Fibroblast of gingiva (primary cell): ENCODE data around the gene CAMSAP3.
"Not testable (repeated sequence)": the region's sequence is repeated elsewhere in the genome, so short reads cannot be mapped to it uniquely, and the experiment has no call there.

Experiments used
- DNase-seq: peaks from one replicate; pipeline ENCODE4 v3.0.0-alpha.2; 2011; ENCODE audit warnings: low read depth

Gene CAMSAP3

GRCh38 chr19:7575434-7576040 is 20.1 kb upstream of the CAMSAP3 start:
- no peak for DNase-seq

GRCh38 chr19:7577422-7577821 is 18.2 kb upstream of the CAMSAP3 start:
- not testable (repeated sequence) for DNase-seq

- DNase-seq: no peak
Measured at GRCh38 chr19:7578127-7578526, 17.5 kb upstream of the CAMSAP3 start.

GRCh38 chr19:7579182-7579581 is 16.5 kb upstream of the CAMSAP3 start:
- DNase-seq: no peak

GRCh38 chr19:7582446-7582845 is 13.2 kb upstream of the CAMSAP3 start:
- DNase-seq: no peak

GRCh38 chr19:7589822-7590221 is 5.8 kb upstream of the CAMSAP3 start:
- no peak for DNase-seq

- no peak for DNase-seq
Measured at GRCh38 chr19:7590256-7590655, 5.4 kb upstream of the CAMSAP3 start.

- no peak for DNase-seq
Measured at GRCh38 chr19:7596211-7596937, 711 bp downstream of the CAMSAP3 start.

GRCh38 chr19:7597689-7598088 is 2.0 kb downstream of the CAMSAP3 start:
- DNase-seq: no peak

- DNase-seq: no peak
Measured at GRCh38 chr19:7598180-7598579, 2.5 kb downstream of the CAMSAP3 start.

- no peak for DNase-seq
Measured at GRCh38 chr19:7600721-7601120, 5.1 kb downstream of the CAMSAP3 start.

- no peak for DNase-seq
Measured at GRCh38 chr19:7602240-7602934, 6.7 kb downstream of the CAMSAP3 start.

GRCh38 chr19:7602935-7603497 is 7.4 kb downstream of the CAMSAP3 start:
- DNase-seq: no peak

- DNase-seq: no peak
Measured at GRCh38 chr19:7603919-7604318, 8.3 kb downstream of the CAMSAP3 start.

- DNase-seq: no peak
Measured at GRCh38 chr19:7605490-7606222, 10.0 kb downstream of the CAMSAP3 start.

GRCh38 chr19:7606289-7606688 is 10.6 kb downstream of the CAMSAP3 start:
- no peak for DNase-seq

- DNase-seq: no peak
Measured at GRCh38 chr19:7607212-7607873, 11.7 kb downstream of the CAMSAP3 start.

- DNase-seq: no peak
Measured at GRCh38 chr19:7607874-7608560, 12.4 kb downstream of the CAMSAP3 start.

- no peak for DNase-seq
Measured at GRCh38 chr19:7610491-7611240, 15.0 kb downstream of the CAMSAP3 start.

GRCh38 chr19:7611541-7612279 is 16.0 kb downstream of the CAMSAP3 start:
- DNase-seq: no peak
